GM12874 (cell line): Measurements from ENCODE around the gene NR3C1.

Experiments used
- TF ChIP-seq, protein P1 (sequence below): IDR thresholded peaks from 2 replicates; pipeline ENCODE4 v1.5.1; 2011; ENCODE audit warnings: low read depth, mild to moderate bottlenecking, control low read depth, low read length, moderate library complexity; ENCODE audit not compliant: insufficient read depth

The NR3C1 gene

DNA sequence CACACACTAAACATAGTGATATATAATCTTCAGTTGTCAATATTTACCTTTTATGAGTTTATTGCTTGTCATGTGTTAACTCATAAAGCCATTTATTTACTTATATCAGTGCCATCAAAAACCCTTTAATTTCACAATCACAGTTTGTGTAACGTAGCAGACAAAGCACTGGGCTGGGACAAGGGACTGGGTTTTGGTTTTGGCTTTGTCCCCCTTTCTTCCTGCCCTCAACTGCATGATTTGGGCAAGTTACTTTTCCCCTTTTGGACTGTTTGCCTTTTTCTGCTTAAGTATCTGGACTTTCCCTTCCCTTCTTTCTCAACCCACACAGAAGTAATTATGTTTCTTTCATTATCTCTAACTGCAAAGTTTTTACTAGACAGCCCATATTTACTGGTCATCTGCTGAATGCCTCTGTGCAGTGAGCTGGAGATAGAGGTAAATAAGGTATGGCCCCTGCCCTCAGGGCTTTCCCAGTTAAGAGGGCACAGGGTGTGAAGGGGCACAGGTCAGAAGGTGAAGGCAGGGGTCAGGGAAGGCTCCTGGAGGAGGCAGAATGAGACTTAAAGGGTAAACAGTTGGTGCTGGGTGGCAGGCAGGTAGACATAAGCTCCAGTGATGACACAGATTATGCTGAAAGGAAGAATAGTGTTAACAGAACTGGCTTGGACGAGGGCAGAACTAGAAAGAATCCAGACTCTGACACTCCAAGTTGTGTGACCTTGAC lies 14.8 kb upstream of the NR3C1 start:
- TF ChIP-seq, protein P1, sequence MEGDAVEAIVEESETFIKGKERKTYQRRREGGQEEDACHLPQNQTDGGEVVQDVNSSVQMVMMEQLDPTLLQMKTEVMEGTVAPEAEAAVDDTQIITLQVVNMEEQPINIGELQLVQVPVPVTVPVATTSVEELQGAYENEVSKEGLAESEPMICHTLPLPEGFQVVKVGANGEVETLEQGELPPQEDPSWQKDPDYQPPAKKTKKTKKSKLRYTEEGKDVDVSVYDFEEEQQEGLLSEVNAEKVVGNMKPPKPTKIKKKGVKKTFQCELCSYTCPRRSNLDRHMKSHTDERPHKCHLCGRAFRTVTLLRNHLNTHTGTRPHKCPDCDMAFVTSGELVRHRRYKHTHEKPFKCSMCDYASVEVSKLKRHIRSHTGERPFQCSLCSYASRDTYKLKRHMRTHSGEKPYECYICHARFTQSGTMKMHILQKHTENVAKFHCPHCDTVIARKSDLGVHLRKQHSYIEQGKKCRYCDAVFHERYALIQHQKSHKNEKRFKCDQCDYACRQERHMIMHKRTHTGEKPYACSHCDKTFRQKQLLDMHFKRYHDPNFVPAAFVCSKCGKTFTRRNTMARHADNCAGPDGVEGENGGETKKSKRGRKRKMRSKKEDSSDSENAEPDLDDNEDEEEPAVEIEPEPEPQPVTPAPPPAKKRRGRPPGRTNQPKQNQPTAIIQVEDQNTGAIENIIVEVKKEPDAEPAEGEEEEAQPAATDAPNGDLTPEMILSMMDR, result no peak

DNA sequence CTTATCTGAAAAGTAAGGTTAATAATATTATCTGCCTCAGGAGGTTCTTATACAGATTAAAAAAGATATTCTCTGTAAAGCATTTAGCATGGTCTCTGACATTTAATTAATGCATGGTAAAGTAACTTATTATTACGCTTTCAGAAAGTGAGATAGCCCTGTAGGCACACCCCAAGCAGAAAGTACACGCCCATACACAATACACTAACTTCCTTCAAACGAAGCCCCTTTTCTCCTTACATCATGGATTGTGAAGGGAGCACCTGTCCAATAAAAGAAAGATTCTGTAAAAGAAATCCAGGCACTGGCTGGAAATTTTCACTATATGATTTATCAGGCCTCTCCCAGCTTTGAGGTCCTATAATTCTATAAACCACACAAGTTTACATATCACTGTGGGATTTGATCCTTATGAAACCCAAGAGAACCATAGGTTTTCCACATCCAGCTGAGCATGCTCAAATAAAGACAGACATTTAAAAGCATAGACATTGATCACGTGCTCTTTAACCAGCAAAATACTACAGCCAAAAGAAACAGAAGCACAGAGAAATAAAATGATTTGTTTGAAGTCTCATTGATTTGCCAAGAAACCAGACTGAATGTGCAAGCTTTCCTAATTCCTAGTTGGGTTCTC lies 14.1 kb upstream of the NR3C1 start:
- TF ChIP-seq, protein P1, result no peak

DNA sequence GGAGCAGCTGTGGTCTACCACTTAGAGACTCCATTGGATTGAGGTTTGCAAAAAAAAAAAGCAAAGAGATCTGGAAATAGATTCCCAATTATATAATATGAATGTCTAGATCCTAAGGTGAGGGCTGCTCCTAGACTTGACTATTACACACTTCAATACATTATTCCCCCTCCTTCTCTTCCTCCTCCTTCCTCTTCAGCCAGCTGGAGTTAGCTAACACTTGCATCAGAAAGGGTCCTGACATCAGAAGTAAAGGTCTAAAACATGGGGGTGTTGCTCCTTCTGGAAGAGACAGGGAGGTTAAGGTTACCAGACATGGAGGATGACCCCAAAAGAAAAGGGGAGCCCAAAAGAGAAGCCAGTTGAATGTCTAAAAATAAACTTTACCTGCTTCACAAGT lies 12.9 kb upstream of the NR3C1 start:
- TF ChIP-seq, protein P1, result no peak

DNA sequence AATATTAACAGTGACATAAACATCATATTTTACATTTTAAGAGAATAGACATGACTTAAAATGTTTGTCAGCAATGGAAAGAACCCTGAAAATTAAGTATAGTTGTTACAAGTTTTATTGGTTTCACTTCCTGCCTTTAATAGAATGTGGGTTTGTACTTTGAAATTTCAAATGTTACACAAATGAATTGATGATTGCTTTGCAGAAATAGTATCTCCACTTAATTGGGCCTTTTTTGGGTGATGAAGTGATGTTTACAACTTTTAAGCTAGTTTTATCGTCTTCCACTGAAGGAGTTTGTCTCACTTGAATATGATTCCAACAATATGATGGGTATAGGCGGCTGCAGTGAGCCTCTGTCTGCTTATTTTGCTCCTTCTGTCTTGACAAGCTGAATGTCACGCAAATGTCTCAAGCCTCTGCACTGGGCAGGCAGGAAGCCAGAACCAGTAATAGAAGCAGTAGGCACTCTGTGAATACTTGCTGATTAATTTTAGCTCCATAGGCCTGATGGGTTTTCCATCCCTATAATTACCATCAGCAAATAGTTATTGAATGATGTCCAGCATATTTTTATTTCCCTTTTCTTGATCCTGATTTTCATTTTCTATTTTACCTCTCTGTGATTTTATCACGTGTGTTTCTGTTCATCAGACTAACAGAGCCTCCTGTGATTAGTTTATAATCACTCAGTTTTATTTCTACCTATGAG lies 10.6 kb upstream of the NR3C1 start:
- TF ChIP-seq, protein P1, result no peak

DNA sequence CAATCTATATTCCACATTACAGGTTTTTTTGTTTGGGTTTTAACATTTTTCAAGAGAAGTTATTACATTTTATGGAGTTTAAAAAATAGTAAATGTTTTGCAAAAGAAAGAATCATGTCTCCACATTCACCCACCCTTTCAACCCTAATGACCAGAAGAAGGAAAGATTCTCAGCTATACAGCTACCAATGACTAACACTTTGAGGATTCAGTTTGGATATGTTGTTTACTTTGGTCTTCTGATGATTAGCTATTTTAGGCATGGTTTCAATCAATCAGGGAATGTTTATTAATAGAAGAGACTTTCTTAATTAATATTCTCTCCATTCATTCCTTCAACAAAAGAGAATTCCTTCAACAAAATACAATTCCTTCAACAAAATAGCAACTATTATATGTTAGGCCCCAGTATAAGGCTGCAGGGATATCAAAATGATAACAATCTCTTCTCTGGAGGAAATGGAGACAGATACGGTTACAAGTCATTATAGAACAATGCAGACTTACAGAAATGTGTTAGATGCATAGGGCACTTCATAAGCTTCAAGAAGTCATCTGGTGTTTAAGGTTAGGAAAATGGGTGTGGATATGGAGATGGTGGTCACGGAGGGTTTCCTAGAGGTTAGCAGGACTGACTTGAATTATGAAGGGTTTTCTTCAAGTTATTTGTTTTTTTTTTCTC lies 9.3 kb upstream of the NR3C1 start:
- TF ChIP-seq, protein P1, result no peak

DNA sequence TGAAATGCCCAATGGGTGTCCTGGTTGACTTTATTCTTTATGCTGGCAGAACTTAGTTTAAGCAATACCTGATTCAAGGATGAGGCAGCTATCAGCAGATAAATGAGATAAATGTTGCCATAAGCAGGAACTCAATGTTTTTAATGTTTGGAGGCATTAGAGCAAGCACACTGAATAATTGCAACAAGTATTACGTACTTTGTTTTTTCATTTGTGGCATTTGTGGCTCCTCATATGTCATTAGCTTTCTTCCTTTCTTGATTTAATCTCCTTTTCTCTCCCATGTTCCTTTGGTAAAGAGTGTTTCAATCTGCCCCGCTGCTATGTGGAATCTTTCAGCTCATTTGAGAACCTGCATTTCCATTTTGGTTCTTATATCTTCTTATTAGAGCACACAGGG lies 6.4 kb upstream of the NR3C1 start:
- TF ChIP-seq, protein P1, result no peak

DNA sequence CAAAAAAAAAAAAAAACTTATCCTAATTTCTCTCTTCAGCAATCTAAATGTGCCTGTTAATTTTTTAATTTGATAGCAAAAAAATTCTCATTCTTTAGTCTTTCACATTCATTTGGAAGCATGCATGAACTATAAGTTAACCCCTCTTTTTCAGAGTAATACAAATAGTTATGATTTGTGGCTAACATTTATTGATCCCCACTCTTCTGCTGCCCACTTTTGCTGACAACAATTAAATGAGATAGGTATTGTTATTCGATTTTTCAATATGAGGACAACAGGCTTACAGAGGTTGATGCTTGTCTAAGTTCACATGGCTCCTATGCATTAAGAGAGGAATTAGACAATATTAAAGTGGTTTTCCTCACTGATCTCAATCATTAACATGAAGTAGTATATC lies 2.9 kb upstream of the NR3C1 start:
- TF ChIP-seq, protein P1, result no peak
